ENCODE measurements around the gene PRAC1.

The PRAC1 gene

GRCh38 chr17:48721009-48721402, 1.3 kb downstream of the PRAC1 start:
- in situ Hi-C loops (cut with HindIII; ENCODE audit: low sequenced_read_pairs): no loop called here
- TF ChIP-seq CTCF (IDR thresholded peaks at IDR 0.05; ENCODE audit: low read depth, low read length): no peak
- no peak overlapping the region for H3K4me3 ChIP-seq (ENCODE audit: low read depth, low read length)
- DNase-seq (ENCODE audit: low read depth, low spot score): no peak

- no peak for TF ChIP-seq CTCF (IDR thresholded peaks at IDR 0.05; ENCODE audit: low read depth, low read length)
- DNase-seq (ENCODE audit: low read depth, low spot score): no peak
Measured at GRCh38 chr17:48720266-48721008, 1.9 kb downstream of the PRAC1 start.

GRCh38 chr17:48719642-48720265, 2.6 kb downstream of the PRAC1 start:
- in situ Hi-C loops (cut with HindIII; ENCODE audit: low sequenced_read_pairs): no loop called here
- no peak overlapping the region for H3K4me3 ChIP-seq (ENCODE audit: low read depth, low read length)
- DNase-seq (ENCODE audit: low read depth, low spot score): no peak
- no peak for TF ChIP-seq CTCF (IDR thresholded peaks at IDR 0.05; ENCODE audit: low read depth, low read length)

More at GRCh38 chr17:48720266-48721008, 1.9 kb downstream of the PRAC1 start:
- no peak overlapping the region for H3K4me3 ChIP-seq (ENCODE audit: low read depth, low read length)
- in situ Hi-C loops (cut with HindIII; ENCODE audit: low sequenced_read_pairs): no loop called here

GRCh38 chr17:48718761-48719641, 3.3 kb downstream of the PRAC1 start:
- in situ Hi-C loops (cut with HindIII; ENCODE audit: low sequenced_read_pairs): no loop called here
- DNase-seq (ENCODE audit: low read depth, low spot score): no peak
- no peak for TF ChIP-seq CTCF (IDR thresholded peaks at IDR 0.05; ENCODE audit: low read depth, low read length)
- no peak overlapping the region for H3K4me3 ChIP-seq (ENCODE audit: low read depth, low read length)

- TF ChIP-seq CTCF (IDR thresholded peaks at IDR 0.05; ENCODE audit: low read depth, low read length): no peak
- in situ Hi-C loops (cut with HindIII; ENCODE audit: low sequenced_read_pairs): no loop called here
- DNase-seq (ENCODE audit: low read depth, low spot score): no peak
- no peak overlapping the region for H3K4me3 ChIP-seq (ENCODE audit: low read depth, low read length)
Measured at GRCh38 chr17:48718227-48718760, 4.0 kb downstream of the PRAC1 start.

All from astrocyte of the spinal cord (primary cell).